Hematopoietic multipotent progenitor cell treated with erythropoietin and hydrocortisone succinate and interleukin-3 and kit ligand, for 17 days (in vitro differentiated cells): ENCODE data around the gene SMG5.
"Not testable (repeated sequence)": the region's sequence is repeated elsewhere in the genome, so short reads cannot be mapped to it uniquely, and the experiment has no call there.

Source experiments
- DNase-seq: peaks from one replicate; pipeline ENCODE4 v3.0.0-alpha.2; 2015; ENCODE audit warnings: low spot score

Gene SMG5

GRCh38 chr1:156245451-156246232, 37.0 kb downstream of the SMG5 start:
- no peak for DNase-seq

DNA sequence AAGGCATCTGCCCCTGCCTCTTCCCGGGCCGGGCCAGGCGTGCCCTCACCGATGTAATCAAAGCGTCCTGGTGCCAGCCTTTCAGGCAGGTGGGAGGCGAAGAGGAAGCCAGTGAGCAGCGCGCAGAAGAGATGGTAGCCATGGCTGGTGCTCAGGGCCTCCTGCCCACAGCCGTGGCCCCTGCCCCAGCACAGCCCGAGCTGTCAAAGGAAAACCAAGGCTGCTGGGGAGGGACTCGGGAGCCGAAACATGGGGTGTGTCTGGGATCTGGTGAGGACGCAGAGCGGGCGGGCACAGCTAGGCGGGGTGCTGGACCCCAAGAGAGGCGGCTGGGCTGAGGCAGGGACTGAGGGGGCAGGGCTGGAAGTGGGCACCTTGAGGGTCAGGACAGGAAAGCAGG, 37.9 kb downstream of the SMG5 start:
- no peak for DNase-seq

DNA sequence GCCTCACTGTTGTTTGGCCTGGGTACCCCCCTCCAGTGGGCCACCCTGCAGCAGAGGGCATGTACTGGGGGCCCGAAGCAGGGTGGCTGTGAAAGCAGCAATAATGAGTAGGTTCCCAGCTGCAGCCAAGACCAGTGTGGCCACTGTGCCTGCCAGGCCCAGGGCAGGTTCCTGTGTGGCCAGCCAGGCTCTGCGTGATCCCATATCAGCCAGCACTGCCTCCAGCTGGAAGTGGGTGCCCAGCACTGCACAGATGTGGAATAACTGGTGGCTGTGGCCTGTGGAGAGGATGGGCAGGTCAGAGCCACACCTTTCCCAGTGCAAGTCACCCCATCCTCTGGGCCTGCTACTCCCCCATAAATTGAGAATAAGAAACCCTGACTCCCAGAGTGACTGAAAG, 38.5 kb downstream of the SMG5 start:
- DNase-seq = no peak

- no peak for DNase-seq
Measured at GRCh38 chr1:156242738-156243137, 39.9 kb downstream of the SMG5 start.

DNA sequence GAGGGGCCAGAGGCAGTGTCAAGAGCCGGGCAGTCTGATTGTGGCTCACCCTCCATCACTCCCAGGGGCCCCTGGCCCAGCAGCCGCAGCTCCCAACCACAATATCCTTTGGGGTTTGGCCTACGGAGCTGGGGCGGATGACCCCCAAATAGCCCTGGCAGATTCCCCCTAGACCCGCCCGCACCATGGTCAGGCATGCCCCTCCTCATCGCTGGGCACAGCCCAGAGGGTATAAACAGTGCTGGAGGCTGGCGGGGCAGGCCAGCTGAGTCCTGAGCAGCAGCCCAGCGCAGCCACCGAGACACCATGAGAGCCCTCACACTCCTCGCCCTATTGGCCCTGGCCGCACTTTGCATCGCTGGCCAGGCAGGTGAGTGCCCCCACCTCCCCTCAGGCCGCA, 40.7 kb downstream of the SMG5 start, which contains the start of gene BGLAP:
Gene BGLAP (plus strand): TSS at position 259 of the 400 bp plus-strand sequence. CDS start 48 bp downstream, at position 307.
- no peak for DNase-seq

DNA sequence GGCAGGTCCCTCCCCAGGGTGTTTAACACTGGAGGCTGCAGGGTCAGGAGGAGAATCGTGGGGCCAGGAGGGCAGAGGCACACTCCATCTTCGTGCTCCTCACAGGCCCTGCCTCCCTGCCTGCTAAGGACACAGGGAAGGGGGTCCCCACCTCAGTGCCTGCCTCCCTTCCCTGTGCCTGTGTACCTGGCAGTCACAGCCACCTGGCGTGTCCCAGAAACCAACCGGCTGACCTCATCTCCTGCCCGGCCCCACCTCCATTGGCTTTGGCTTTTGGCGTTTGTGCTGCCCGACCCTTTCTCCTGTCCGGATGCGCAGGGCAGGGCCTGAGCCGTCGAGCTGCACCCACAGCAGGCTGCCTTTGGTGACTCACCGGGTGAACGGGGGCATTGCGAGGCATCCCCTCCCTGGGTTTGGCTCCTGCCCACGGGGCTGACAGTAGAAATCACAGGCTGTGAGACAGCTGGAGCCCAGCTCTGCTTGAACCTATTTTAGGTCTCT, 41.3 kb downstream of the SMG5 start:
- no peak for DNase-seq

GRCh38 chr1:156238248-156238647, 44.4 kb downstream of the SMG5 start:
- no peak for DNase-seq

- no peak for DNase-seq
Measured at GRCh38 chr1:156236164-156236563, 46.5 kb downstream of the SMG5 start.

- DNase-seq = no peak
Measured at GRCh38 chr1:156233426-156234127, 49.0 kb downstream of the SMG5 start.

DNA sequence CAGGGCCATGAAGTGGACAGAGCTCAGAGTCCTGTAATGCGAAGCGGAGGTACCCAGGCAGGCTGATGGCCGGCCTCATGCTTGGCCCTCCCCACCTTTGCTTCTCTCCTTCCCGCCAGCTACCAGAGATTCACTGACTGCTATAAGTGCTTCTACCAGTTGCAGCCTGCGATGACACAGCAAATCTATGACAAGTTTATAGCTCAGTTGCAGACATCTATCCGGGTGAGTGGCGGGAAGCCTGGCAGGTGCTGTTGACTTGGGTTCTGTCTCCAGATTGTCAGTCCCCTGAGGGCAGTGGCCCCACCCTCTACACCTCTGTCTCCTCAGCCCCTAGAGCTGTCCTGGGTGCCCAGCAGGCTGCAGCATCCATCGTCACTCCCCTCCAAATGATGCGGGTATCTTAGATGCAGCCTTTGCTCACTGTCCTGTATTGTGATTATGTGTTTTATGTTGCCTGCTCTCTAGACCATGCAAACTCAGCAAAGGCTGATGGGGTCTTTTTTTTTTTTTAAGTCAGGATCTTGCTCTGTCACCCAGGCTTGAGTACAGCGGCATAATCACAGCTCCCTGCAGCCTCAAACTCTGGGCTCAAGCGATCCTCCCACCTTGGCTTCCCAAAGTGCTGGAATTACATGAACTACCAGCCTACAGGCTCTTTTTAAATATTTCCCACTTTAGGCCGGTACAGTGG, 50.3 kb downstream of the SMG5 start:
- DNase-seq = no peak

DNA sequence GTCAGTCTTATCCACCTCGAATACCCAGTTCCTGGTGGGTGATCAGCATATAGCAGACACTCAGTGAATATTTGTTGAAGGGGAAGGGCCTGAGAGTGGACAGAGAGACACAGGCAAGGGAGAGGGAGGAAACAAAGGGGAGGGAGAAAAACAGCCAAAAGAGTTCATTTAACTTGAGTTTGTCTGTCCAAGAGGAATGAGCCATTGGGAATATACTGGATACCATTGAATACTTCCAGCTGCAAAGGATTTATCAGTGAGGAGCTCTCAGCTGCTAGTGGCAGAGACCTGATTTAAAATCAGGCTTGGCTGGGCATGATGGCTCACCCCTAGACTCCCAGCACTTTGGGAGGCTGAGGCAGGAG, 52.2 kb downstream of the SMG5 start:
- no peak for DNase-seq

- peak; percentile 55 for DNase-seq
Measured at GRCh38 chr1:156229809-156230472, 52.7 kb downstream of the SMG5 start.

DNA sequence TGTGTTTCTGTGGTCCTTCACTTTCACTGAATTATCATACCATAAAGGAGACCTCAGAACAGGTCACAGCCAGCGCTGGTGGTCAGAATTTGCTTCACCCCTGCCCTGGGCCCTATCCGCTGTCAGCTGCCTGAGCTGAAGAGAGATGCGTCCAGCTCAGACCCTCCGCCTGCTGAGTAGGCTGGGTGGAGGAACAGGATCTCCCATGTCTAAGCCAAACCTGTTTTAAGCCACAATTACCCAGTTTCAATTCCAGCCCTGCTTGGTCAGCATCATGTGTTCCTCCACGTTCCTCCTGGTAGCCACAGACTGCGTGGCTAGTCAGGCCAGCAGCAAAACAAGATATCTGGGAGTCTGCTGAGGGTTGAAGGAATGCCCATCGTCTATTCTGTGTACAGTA, 54.1 kb downstream of the SMG5 start:
- DNase-seq = no peak

- DNase-seq = no peak
Measured at GRCh38 chr1:156226782-156227181, 55.8 kb downstream of the SMG5 start.

- DNase-seq = no peak
Measured at GRCh38 chr1:156226116-156226538, 56.5 kb downstream of the SMG5 start.

DNA sequence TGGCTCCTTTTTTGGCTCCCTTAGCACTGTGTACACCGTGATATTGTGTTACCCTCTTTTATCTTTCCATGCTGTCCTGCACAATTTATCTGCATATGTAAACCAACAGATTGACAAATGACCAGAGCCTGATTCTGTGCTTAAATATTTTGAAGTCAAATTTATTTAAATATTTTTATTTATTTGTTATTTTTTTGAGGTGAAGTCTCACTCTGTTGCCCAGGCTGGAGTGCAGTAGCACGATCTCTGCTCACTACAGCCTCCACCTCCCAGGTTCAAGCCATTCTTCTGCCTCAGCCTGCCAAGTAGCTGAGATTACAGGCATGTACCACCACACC, 57.0 kb downstream of the SMG5 start:
- no peak for DNase-seq

DNA sequence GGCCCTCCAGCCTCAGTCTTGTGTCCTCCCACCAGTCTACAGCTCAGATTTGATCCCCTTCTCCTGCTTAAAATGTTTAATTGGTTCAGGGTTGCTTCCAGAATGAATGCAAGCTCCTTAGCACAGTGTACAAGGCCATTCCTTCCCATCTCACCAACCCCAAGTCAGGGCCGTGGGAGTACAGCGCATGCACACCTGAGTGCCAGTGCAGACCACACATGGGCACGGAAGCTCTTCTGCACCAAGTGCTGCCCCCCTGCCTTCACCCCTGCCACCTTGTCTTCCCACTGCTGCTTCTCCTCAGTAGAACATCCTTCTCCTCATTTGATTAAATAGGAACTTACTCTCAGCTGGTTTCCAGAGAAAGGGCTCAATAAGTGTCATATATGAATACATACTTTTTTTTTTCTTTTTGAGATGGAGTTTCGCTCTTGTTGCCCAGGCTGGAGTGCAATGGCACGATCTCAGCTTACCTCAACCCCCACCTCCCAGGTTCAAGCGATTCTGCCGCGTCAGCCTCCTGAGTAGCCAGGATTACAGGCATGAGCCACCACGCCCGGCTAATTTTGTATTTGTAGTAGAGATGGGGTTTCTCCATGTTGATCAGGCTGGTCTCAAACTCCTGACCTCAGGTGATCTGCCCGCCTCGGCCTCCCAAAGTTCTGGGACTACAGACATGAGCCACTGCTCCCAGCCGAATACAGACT, 60.5 kb downstream of the SMG5 start:
- no peak for DNase-seq

GRCh38 chr1:156220226-156220625, 62.4 kb downstream of the SMG5 start:
- no peak for DNase-seq

- DNase-seq = no peak
Measured at GRCh38 chr1:156217871-156218270, 64.8 kb downstream of the SMG5 start.

DNA sequence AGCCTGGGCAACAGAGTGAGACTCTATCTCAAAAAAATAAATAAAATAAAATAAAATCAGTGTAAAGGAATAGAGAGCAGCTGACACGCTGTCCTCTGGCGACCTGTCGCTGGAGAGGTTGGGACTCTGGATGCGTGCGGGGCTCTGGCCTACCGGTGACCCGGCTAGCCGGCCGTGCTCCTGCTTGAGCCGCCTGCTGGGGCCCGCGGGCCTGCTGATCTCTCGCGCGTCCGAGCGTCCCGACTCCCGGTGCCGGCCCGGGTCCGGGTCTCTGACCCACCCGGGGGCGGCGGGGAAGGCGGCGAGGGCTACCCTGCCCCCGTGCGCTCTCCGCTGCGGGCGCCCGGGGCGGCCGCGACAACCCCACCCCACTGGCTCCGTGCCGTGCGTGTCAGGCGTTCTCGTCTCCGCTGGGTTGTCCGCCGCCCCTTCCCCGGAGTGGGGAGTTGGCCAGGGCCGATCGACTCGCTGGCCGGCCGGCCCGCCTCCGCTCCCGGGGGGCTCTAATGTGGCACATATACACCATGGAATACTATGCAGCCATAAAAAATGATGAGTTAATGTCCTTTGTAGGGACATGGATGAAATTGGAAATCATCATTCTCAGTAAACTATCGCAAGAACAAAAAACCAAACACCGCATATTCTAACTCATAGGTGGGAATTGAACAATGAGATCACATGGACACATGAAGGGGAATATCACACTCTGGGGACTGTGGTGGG, 66.1 kb downstream of the SMG5 start:
- not testable (repeated sequence) for DNase-seq
